Muscle of arm (tissue), 12 donors: Measurements from ENCODE around the gene ANKRD13B. TPM values are rescaled to one million over a fixed set of nuclear protein-coding genes. Genes with fewer than 3 reads are reported as not detected.

ENCODE experiments used
- DNase-seq: peaks from one replicate; pipeline ENCODE4 v3.0.0-alpha.2; 2013
- polyA plus RNA-seq, 12 donors: library from polyadenylated mRNA; unstranded; fragments of 120-200 nt; gene quantifications; one replicate each; pipeline ENCODE4 v1.2.1, GENCODE V29; 2013; ENCODE audit not compliant: insufficient read length in 12 of 12

ANKRD13B gene
- polyA plus RNA-seq, 12 donors = 8.3 to 23.3 (median 11.0) TPM; not detected in 1

- peak; percentile 89 for DNase-seq
Observed at GRCh38 chr17:29615492-29616299, 22.8 kb downstream of the ANKRD13B start.

- DNase-seq = no peak
Observed at GRCh38 chr17:29616300-29617048, 23.5 kb downstream of the ANKRD13B start.

- peak; percentile 41 for DNase-seq
Observed at GRCh38 chr17:29617125-29617480, 24.2 kb downstream of the ANKRD13B start.

- peak; percentile 42 for DNase-seq
Observed at GRCh38 chr17:29617481-29618271, 24.7 kb downstream of the ANKRD13B start.

- DNase-seq = no peak
Observed at GRCh38 chr17:29618272-29619065, 25.5 kb downstream of the ANKRD13B start.

- no peak for DNase-seq
Observed at GRCh38 chr17:29619251-29619650, 26.3 kb downstream of the ANKRD13B start.

GRCh38 chr17:29620271-29620670 is 27.3 kb downstream of the ANKRD13B start:
- no peak for DNase-seq

- DNase-seq = no peak
Observed at GRCh38 chr17:29620779-29621500, 28.0 kb downstream of the ANKRD13B start.

- no peak for DNase-seq
Observed at GRCh38 chr17:29621751-29622194, 28.8 kb downstream of the ANKRD13B start.

- peak; percentile 51 for DNase-seq
Observed at GRCh38 chr17:29622337-29623282, 29.7 kb downstream of the ANKRD13B start, which contains the start of gene CORO6. Gene CORO6 (minus strand): TSS chr17:29622912. CDS start chr17:29621421, 1,491 bp downstream.

- no peak for DNase-seq
Observed at GRCh38 chr17:29623283-29623647, 30.3 kb downstream of the ANKRD13B start.

- DNase-seq = no peak
Observed at GRCh38 chr17:29624586-29624985, 31.7 kb downstream of the ANKRD13B start.

GRCh38 chr17:29625037-29625750 is 32.3 kb downstream of the ANKRD13B start:
- DNase-seq = no peak

GRCh38 chr17:29627951-29628350 is 35.0 kb downstream of the ANKRD13B start:
- DNase-seq = no peak

- no peak for DNase-seq
Observed at GRCh38 chr17:29628644-29629043, 35.7 kb downstream of the ANKRD13B start.

- DNase-seq = no peak
Observed at GRCh38 chr17:29629839-29630238, 36.9 kb downstream of the ANKRD13B start.

GRCh38 chr17:29630630-29631193 is 37.8 kb downstream of the ANKRD13B start:
- no peak for DNase-seq

- no peak for DNase-seq
Observed at GRCh38 chr17:29633886-29634285, 41.0 kb downstream of the ANKRD13B start.
